Lower leg skin (tissue), 4 donors: ENCODE data around the gene GDPD4. TPM values are rescaled to one million over a fixed set of nuclear protein-coding genes. Genes with fewer than 3 reads are reported as not detected.

Experiments
- DNase-seq, 2 donors: peaks; one replicate each; pipeline ENCODE4 v3.0.0-alpha.2; 2019; ENCODE audit warnings: low spot score in 2 of 2
- H3K4me3 ChIP-seq: fragments of 200-600 bp; sonication (generic); 2 replicates; pipeline ENCODE4 v1.5.1; 2017; ENCODE audit warnings: mild to moderate bottlenecking, low read depth; ENCODE audit not compliant: poor library complexity, severe bottlenecking
- CTCF ChIP-seq, 3 donors: fragments of 450-650 bp; IDR thresholded peaks; one replicate each; pipeline ENCODE4 v1.5.1; 2016; ENCODE audit warnings: antibody characterized with exemption in 3 of 3, mild to moderate bottlenecking in 3 of 3, moderate library complexity in 2 of 3
- POLR2A ChIP-seq, 2 donors: fragments of 450-650 bp; IDR thresholded peaks; one replicate each; pipeline ENCODE4 v1.6.1; 2016 to 2017; ENCODE audit warnings: antibody characterized with exemption in 2 of 2, mild to moderate bottlenecking in 1 of 2, moderate library complexity in 1 of 2
- WGBS, 2 donors: methylation state at CpG; one replicate each; pipeline ENCODE4 v1.1.5; 2018; 5-methylcytosine and 5-hydroxymethylcytosine counted together
- intact Hi-C: fragments of 100-400 bp; cut with DNase I; formaldehyde crosslinking; loops from one replicate; pipeline ENCODE4 v1.15.0; 2023; ENCODE audit warnings: low total_unique reads
- total RNA-seq, 4 donors: library from RNA; depleted of rRNA; stranded (reverse); fragments of >200 nt; gene quantifications; one replicate each; pipeline ENCODE4 v1.1.0, GENCODE V29; 2016

The GDPD4 gene
- total RNA-seq, 4 donors from 2014 or later = not detected

- peak in 1 of 2 donors; percentile 46 for DNase-seq
- no peak for TF ChIP-seq CTCF (IDR thresholded peaks at IDR 0.05)
- no peak for TF ChIP-seq POLR2A (IDR thresholded peaks at IDR 0.05)
- 85 to 87% methylated on average over 9 to 10 of the region's 10 CpGs for WGBS, 2 donors
- intact Hi-C loops = no loop called here
- no peak overlapping the region for H3K4me3 ChIP-seq
Measured at GRCh38 chr11:77207019-77207485, 94.4 kb downstream of the GDPD4 start.

GRCh38 chr11:77206264-77207018, 95.0 kb downstream of the GDPD4 start:
- no peak overlapping the region for H3K4me3 ChIP-seq
- TF ChIP-seq POLR2A (IDR thresholded peaks at IDR 0.05) = no peak
- no peak for TF ChIP-seq CTCF (IDR thresholded peaks at IDR 0.05)
- intact Hi-C loops = no loop called here
- 72 to 83% methylated on average over 13 of the region's 13 CpGs for WGBS, 2 donors
- peak in 1 of 2 donors; percentile 58 for DNase-seq

- intact Hi-C loops = no loop called here
- no peak overlapping the region for H3K4me3 ChIP-seq
- TF ChIP-seq POLR2A (IDR thresholded peaks at IDR 0.05) = no peak
- TF ChIP-seq CTCF (IDR thresholded peaks at IDR 0.05) = no peak
- peak in 1 of 2 donors; percentile 73 for DNase-seq
- WGBS, 2 donors = 87 to 89% methylated on average over 20 to 30 of the region's 30 CpGs
Measured at GRCh38 chr11:77205467-77206263, 95.8 kb downstream of the GDPD4 start.

GRCh38 chr11:77204754-77205466, 96.6 kb downstream of the GDPD4 start:
- H3K4me3 ChIP-seq = no peak overlapping the region
- TF ChIP-seq POLR2A (IDR thresholded peaks at IDR 0.05) = no peak
- TF ChIP-seq CTCF (IDR thresholded peaks at IDR 0.05) = no peak
- DNase-seq = no peak
- intact Hi-C loops = no loop called here
- 82 to 91% methylated on average over 11 to 12 of the region's 12 CpGs for WGBS, 2 donors

- peak in 1 of 2 donors; percentile 80 for DNase-seq
- WGBS, 2 donors = 83 to 94% methylated on average over 16 of the region's 20 CpGs
- intact Hi-C loops = no loop called here
- no peak for TF ChIP-seq POLR2A (IDR thresholded peaks at IDR 0.05)
- H3K4me3 ChIP-seq = no peak overlapping the region
Measured at GRCh38 chr11:77203901-77204753, 97.4 kb downstream of the GDPD4 start.
